HG03521 (cell line): ENCODE data around the gene GID8.

Source experiments
- ATAC-seq: cut with Tn5 transposase; IDR thresholded peaks from one replicate; pipeline ENCODE4 v1.9.1; 2021; ENCODE audit warnings: mild to moderate bottlenecking, moderate library complexity; ENCODE audit not compliant: unreplicated experiment

Gene GID8

DNA sequence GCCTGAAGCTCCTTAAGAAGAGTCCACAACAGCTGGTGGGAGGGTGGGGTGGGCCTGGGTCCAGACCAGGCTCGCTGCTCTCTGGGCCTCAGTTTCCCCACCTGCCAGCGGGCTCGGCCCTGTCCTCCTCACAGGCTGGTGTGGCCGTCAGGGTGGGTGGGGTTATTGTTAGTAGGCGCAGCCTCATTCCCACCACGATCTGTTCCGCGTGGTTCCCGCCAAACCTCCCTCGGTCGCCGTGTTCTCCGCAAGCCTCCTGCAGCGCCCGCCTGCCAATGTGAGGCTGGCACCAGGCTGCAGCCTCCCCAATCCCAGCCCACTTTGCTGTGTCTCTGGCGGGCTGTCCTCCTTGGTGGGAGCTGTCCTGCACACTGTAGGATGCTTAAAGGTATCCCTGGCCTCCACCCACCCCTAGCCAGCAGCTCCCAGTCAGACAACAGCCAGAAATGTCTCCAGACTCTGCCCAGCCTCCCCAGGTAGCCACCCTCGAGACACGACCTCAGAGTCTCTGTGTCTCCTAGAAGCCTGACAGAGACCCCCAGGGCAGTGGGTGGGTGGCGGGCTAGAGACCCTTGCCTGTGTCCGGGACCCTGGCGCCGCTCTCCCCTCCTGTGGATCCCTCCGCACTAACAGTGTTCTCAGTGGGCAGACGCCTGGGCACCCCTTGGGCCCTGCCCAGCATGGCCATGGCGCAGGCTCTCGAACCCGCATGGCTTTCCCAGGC lies 29.8 kb downstream of the GID8 start:
- ATAC-seq: no peak

DNA sequence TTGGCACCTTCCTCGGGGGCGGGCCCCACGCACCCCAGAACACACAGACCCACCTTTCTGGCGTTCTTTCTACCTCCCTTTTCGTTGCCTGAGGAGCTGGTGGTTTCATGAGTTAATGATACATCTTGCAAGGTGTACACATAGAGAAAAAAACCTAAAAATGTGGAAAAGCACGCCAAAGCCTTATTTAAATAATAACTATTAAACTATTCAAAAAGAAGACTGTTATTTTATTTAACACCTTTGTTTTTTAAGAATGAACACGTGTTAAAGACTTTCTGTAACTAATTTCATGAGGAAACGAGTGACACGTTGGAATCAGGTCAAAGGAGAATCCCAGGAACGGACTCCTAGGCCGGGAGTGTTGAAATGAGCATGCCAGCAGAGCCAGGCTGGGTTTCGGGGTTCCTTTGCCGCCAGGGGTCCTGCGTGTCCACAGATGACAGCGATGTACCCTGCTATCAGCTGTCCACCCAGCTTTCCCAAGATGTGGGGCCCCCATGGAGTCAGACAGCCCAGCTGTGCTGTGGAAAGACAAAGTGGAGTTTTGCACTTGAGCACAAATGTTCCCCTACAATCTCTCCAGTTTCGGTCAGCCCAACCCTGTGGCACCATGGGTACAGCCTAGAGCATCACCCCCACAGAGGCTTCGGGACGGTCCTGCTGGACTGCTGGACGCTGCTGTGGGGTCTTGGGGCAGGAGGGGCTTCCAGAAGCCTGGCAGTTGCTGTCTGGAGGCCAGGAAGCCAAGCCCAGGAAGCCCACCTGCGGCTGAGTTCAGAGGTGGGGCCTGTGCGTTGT lies 30.6 kb downstream of the GID8 start:
- no peak for ATAC-seq

DNA sequence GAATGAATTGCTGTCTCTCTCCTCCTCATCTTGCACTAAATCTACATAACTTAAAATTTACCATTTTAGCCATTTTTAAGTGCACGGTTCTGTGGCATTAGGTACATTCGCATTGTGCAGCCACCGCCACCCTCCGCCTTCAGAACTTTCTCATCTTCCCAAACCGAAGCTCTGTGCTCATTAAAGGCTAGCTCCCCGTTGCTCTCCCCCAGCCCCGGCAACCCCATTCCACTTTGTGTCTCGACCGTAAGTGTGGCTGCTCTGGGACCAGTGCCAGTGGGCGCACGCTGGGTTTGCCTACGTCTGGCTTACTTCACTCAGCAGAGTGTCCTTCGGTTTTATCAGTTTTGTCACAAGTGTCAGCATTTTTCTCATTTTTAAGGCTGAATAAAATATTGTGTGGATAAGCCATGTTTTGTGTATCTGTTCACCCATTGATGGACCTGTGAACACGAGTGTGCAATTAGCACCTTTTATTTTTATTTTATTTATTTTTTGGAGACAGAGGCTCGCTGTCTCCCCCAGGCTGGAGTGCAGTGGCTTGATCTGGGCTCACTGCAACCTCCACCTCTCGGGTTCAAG lies 31.3 kb downstream of the GID8 start:
- no peak for ATAC-seq

DNA sequence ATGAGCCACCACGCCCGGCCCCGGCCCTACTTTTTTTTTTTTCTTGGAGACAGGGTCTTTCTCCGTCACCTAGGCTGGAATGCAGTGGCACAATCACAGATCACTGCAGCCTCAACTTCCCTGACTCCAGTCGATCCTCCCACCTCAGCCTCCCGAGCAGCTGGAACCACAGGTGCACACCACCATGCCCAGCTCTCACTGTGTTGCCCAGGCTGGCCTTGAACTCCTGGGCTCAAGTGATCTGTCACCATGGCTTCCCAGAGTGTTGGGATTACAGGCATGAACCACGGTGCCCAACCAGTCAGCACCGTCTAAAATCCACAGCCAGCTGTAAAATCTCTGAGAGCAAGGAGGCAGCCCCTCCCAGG lies 32.0 kb downstream of the GID8 start:
- ATAC-seq: no peak

DNA sequence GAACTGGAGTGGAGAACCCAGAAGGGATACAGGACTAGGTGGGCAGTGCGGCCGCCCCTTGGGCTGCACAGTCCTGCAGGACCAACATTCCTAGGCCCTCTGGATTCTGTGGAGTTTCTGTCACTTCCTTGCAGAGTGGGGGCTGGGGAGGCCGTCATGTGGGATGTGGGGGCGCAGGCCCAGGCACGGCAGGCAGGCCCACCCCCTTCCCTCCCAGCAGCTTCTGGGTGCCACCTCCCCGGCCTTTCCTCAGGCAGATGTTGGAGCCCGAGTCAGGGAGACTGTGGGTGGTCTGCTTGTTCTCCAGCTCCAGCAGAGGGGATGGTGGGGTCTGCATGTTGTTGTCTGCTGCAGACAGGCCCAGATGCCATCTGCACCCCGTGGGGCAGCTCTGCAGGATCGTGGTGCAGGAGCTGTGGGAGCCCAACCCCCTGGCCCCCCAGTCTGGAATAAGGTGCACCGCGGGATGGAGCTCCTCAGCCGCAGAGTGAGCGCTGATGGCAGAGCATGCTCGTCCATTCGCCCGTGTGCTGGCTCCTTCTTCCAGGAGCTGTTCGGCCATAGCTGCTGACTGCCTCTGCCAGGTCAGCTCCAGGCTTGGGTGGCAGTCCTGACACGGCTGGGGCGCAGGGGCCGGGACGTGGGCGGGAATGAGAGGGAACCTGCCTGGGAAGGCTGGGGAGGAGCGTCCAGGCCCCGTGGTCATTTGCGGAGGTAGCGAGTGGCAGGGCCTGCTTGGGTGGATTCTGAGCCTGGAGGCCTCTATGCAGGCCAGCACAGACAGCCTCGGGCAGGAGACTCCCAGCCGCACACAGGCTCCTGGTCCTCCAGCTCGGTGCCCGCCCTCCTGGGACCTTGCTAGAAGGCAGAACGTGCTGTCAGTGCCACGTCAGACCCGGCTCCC lies 32.6 kb downstream of the GID8 start:
- no peak for ATAC-seq

DNA sequence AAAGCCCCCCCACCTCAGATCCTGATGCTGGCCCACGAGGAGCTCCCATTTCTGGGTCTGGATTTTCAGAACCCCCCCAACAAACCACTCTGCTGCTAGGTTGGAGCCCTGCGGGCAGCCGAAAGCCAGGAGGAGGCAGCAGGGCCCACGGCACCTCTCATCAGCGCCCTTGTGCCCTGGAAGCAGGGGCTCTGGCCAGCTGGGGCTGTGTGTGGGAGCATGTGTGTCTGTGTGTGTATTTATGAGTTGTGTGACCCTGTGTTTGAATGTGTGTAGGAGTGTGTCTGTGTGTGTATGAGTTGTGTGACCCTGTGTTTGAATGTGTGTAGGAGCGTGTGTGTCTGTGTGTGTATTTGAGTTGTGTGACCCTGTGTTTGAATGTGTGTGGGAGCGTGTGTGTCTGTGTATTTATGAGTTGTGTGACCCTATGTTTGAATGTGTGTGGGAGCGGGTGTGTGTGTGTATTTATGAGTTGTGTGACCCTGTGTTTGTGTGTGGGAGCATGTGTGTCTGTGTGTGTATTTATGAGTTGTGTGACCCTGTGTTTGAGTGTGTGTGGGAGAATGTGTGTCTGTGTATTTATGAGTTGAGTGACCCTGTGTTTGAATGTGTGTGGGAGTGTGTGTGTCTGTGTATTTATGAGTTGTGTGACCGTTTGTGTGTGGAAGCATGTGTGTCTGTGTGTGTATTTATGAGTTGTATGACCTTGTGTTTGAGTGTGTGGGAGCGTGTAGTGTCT lies 33.4 kb downstream of the GID8 start:
- ATAC-seq: no peak

DNA sequence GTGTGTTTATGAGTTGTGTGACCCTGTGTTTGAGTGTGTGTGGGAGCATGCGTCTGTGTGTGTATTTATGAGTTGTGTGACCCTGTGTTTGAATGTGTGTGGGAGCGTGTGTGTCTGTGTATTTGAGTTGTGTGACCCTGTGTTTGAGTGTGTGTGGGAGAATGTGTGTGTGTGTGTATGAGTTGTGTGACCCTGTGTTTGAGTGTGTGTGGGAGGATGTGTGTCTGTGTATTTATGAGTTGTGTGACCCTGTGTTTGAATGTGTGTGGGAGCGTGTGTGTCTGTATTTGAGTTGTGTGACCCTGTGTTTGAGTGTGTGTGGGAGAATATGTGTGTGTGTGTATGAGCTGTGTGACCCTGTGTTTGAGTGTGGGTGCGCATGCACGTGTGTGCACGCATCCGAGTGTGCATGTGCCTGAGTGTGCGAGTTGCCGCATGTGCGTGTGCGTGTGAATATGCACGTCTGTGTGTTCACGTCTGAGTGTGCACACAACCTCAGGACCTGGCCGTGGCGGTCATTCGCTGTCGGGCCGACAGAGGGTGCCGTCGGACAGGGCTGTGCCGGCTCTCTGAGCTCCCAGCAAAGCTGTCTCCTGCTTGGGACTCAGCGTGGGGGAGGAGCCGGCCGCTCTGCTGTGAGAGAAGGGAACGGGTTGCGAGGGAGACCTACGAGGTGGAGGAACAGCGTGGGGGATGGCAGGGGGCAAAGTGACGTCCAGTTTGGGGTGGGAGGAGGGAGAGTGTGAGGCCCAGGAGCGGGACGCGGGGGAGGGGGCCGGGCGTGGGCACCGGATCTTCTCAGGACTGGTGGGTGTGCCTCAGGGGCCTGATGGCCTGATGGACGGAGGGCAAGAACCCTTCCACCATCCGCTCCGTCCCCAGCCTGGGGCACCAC lies 34.2 kb downstream of the GID8 start:
- no peak for ATAC-seq

DNA sequence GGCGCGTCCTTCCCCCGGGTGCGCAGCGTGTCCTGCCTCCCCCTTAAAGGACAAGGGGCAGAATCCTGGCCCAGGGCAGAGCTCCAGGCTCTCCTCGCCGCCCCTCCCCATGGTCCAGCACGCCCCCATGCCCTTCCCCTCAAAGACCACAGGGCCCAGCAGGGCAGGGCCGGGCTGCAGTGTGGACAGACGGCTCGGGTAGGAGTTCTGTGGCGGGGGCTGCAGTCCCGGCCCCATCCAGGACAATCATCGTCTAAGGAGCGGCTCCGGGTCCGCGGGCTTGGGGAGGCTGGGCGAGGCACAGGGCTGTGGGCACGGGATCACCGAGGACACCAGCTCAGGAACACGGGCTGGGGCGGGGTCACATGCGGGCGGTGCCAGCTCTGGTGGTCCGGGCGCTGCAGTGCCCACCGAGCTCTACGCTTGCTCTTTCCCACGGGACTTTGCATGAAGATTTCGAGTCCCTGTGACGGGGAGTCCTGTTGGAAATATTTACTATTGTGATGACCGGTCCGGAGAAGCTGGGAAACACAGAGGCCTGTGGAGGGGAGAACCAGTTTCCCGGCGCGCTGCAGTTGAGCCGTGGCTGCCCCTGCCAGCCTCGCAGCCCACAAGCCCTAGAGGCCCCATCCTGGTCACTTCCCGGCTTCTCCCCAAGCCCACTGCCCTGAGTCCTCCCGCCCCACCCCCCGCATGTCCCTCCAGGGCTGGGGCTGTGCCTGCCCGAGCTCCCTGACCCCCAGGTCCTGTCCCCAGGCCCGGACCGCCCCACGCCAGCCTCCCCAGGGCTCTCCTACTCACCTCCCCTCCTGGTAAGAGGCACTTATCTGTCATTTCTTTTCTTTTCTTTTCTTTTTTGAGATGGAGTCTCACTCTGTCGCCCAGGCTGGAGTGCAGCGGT lies 35.1 kb downstream of the GID8 start:
- ATAC-seq: no peak

DNA sequence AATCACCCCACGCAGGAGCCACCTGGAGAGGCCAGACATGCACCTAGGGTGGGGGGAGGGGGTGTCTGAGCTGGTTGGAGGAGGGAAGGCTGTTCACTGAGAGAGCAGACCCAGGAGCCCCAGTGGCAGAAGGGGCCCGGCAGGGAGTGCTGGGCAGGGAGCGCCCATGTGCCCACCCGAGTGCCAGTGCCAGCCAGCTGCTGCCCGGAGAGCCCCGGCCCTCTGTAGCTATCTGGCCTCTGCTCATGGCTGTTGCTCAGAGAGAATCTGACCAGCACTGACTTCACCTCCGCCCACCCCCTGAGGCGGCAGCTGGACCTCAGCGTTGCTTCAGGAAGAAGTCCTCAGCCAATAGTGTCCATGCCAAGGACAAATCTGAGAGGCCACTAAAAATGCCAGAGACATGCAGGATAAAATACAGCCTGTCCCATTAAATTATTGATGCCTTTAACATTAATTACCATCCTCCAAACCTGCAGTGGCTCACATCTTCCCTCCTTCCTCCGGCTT lies 37.4 kb downstream of the GID8 start:
- no peak for ATAC-seq

DNA sequence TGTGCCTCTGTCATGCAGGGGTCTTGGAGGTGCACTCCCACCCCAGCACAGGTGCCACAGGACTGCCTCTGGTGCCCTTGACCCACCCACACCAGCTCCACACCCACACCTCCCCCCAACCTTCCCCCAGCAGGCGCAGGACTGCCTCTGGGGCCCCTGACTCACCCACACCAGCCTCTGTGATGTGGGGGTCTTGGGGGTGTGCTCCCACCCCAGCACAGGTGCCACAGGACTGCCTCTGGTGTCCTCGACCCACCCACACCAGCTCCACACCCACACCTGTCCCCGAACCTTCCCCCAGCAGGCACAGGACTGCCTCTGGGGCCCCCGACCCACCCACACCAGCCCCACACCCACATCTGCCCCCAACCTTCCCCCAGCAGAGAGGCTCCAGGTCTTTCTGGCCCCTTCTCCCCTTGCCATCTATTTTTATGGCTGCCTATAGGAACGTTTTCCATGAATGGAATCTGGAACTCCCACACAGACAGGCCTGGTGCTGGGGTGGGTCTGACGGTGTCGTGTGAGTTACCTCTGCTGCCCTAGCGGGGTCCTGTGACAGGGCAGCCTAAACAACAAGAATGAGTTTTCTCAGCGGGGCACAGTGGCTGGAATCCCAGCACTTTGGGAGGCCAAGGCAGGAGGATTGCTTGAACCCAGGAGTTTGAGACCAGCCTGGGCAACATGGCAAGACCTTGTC lies 38.0 kb downstream of the GID8 start:
- ATAC-seq: no peak

DNA sequence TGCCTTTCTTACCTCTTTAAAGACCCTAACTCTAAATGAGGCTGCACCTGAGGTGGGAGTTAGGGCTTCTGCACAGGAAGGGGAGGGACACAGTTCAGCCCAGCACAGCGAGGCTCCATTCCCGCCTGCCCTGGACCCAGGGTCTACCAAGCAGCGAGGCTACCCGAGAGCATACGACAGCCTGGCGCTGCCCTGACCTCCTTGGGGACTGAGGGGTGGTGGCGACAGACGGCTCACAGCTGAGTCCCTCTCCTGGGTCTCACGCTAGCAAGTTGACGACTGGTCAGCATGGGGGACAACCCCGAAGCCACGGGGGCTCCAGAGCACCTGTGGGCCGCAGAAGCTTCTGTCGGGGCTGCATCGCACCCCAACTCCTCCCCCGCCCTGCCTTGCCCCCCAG lies 38.9 kb downstream of the GID8 start:
- no peak for ATAC-seq

DNA sequence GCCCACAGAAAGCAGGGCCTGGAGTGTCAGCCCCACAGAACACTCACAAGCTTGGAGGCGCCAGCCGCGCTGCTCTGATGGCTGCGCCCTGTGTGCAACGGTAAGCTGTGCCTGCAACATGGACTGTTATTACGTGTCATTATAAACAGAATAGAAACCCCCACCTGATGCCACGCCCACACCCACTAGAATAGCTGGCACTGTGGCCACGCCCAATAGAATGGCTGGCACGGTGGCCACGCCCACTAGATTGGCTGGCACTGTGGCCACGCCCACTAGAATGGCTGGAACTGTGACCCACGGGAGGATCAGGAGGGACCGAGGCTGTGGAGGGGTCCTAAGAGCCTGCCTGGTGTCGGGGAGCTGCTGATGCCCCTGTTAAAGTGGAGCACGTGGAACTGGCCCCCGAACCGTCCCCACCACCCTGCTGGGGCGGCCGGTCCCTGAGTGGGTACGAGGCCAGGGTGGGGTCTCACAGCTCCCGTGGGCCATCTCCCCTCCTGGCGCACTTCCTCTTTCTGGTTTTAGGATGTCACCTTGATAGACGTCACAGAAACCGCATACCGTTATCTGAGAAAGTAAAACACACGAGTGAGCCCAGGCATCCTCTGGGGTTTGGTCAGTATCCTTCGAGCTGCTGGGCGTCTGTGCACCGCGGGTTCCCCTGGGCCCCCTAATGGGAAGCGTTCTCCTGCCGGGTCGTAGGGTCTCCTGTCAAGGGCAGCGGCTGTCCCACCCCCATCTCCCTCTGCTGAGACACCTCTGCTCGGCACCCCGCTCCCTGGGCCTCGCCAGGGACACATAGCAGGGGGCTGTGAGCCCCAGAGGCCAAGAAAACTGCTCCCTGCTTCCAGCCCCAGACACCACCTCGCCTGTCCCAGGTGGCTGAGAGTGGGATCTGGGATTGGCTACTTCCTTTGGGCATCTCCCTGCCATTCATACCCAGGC lies 39.9 kb downstream of the GID8 start:
- ATAC-seq: peak; percentile 52

DNA sequence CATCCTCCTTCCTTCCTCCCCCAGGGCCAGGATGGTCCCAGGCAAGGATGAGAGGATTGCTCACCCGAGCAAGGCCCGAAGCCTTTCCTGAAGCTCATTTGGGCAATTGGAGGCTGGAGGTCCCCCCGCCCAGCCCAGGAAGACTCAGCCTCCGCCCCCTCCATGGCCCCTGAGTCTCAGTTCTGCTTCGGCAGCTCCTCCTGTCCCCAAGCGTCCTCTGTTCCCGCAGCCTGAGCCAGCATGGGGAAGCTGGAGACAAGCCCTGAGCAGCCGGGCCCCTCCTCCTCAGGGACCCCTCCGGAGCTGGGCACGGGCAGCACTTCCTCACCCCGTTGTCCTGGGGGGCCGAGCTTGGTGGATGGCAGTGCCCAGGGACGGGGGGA lies 40.6 kb downstream of the GID8 start:
- no peak for ATAC-seq

DNA sequence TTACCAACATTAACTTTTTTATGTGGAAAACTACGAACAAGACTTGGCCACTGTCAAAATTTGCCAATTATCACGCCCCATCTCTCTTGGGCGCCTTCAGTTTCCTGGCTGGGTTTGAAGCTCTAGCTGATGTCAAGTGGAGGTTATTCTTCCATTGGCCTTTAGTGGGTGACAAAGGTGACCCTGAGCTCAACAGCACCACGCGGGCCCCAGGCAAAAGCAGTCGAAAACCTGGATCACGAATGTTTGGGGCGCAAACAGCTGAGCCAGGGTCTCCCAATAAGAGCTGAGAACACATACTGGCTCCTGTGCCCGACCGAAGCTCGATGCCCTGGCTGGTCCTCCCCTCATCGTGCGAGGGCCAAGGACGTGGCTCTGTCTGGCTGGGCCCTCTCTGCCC lies 41.4 kb downstream of the GID8 start:
- no peak for ATAC-seq

DNA sequence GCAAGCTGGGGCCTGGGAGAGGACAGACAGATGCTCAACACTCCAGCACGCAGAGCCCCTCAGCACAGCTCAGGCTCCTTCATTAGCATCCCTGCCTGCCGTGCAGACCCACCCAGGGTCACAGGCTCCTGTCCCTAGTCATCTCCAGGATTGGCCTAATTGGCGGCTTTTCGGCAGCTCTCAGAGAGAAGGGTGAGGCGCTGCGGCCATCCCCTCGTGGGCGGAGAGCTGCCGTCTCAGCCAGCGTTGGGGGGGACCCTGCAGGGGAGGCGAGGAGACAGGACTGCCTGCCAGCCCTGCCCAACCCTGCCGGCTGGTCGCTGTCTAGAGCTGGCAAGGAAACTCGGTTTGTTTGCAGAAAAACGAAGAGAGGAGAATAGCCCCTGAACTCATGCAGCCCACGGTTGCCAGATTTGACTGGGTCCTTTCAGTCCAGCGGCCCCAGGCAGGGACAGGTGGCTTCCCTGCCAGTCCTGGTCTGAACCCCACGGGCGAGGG lies 42.0 kb downstream of the GID8 start:
- ATAC-seq: no peak

DNA sequence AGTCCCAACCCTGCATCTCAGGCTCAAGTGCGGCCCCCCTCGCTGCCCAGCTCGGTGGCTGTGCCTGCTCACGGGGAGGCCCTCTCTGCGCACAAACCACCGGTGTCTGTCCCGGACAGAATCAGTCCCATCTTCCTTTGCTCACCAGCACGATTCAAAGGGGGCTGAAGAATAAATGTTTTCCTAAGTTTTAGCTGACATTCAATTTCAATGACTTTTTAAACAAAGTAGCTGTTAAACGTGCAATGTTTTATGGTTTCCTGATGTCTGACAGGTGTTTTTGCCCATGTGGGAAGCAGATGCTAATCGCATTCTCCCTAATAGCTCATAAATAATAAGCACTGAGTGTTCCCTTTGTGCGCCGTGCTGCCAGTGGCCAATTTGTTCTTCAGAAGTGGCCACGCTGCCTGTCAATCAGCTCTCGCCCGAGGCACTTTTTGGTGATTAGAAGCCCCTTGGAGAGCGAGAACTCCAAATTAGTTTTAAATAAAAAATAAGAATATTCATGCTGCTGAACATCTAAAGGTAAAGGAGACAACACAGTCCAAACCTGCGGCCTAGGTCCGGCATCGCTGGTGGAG lies 42.5 kb downstream of the GID8 start:
- no peak for ATAC-seq
